NCI-H82 treated with DMSO at 0.1 percent for 48 hours (cell line): Measurements from ENCODE around the gene ANO9.
A peak's percentile ranks its signal among the peaks of the same experiment; 100 is the strongest.
"Not testable (repeated sequence)": the region's sequence is repeated elsewhere in the genome, so short reads cannot be mapped to it uniquely, and the experiment has no call there.

Source experiments
- DNase-seq: peaks from one replicate; lab custom pipeline; 2025; ENCODE audit not compliant: unreplicated experiment; lab: John Stamatoyannopoulos, UW

Gene ANO9

GRCh38 chr11:417652-418342 is 24.0 kb downstream of the ANO9 start:
- DNase-seq, result no peak

- no peak for DNase-seq
Measured at GRCh38 chr11:416757-417621, 24.8 kb downstream of the ANO9 start.

GRCh38 chr11:416051-416756 is 25.6 kb downstream of the ANO9 start:
- DNase-seq, result no peak

- no peak for DNase-seq
Measured at GRCh38 chr11:415640-416041, 26.2 kb downstream of the ANO9 start.

- DNase-seq, result no peak
Measured at GRCh38 chr11:414318-414857, 27.4 kb downstream of the ANO9 start.

- DNase-seq, result no peak
Measured at GRCh38 chr11:413120-414081, 28.4 kb downstream of the ANO9 start.

GRCh38 chr11:412641-413119 is 29.1 kb downstream of the ANO9 start:
- DNase-seq, result no peak

GRCh38 chr11:411520-411919 is 30.3 kb downstream of the ANO9 start:
- not testable (repeated sequence) for DNase-seq

GRCh38 chr11:410711-411110 is 31.1 kb downstream of the ANO9 start:
- not testable (repeated sequence) for DNase-seq

GRCh38 chr11:409600-410483 is 32.0 kb downstream of the ANO9 start:
- DNase-seq, result no peak

GRCh38 chr11:409008-409599 is 32.7 kb downstream of the ANO9 start:
- no peak for DNase-seq

GRCh38 chr11:408154-409007 is 33.4 kb downstream of the ANO9 start:
- DNase-seq, result no peak

- DNase-seq, result no peak
Measured at GRCh38 chr11:407651-408123, 34.1 kb downstream of the ANO9 start.

- peak; percentile 41 for DNase-seq
Measured at GRCh38 chr11:406796-407650, 34.8 kb downstream of the ANO9 start.

- no peak for DNase-seq
Measured at GRCh38 chr11:405954-406795, 35.6 kb downstream of the ANO9 start.
